Measurements from ENCODE around the gene CRB3.
"Not testable (repeated sequence)": the region's sequence is repeated elsewhere in the genome, so short reads cannot be mapped to it uniquely, and the experiment has no call there.

Gene CRB3

GRCh38 chr19:6464070-6464873 lies at the start of gene CRB3:
Gene CRB3 (plus strand): TSS chr19:6464271. CDS start chr19:6464702, 431 bp downstream.
- in situ Hi-C loops (cut with MboI; ENCODE audit: low pct_unique_long_range_greater_than_20kb, low sequenced_read_pairs), result no loop called here
- DNase-seq, result no peak

- in situ Hi-C loops (cut with MboI; ENCODE audit: low pct_unique_long_range_greater_than_20kb, low sequenced_read_pairs), result no loop called here
- DNase-seq, result no peak
These were observed 49.1 kb upstream of the CRB3 start for GRCh38 chr19:6414793-6415590.

GRCh38 chr19:6415591-6416190 lies 48.4 kb upstream of the CRB3 start:
- no peak for DNase-seq
- in situ Hi-C loops (cut with MboI; ENCODE audit: low pct_unique_long_range_greater_than_20kb, low sequenced_read_pairs), result no loop called here

GRCh38 chr19:6416658-6417405 lies 47.2 kb upstream of the CRB3 start:
- in situ Hi-C loops (cut with MboI; ENCODE audit: low pct_unique_long_range_greater_than_20kb, low sequenced_read_pairs), result no loop called here
- DNase-seq, result no peak

GRCh38 chr19:6417713-6418561 lies 46.1 kb upstream of the CRB3 start:
- in situ Hi-C loops (cut with MboI; ENCODE audit: low pct_unique_long_range_greater_than_20kb, low sequenced_read_pairs), result no loop called here
- no peak for DNase-seq

- in situ Hi-C loops (cut with MboI; ENCODE audit: low pct_unique_long_range_greater_than_20kb, low sequenced_read_pairs), result no loop called here
- DNase-seq, result no peak
These were observed 45.5 kb upstream of the CRB3 start for GRCh38 chr19:6418562-6418932.

GRCh38 chr19:6421075-6422014 lies 42.7 kb upstream of the CRB3 start:
- in situ Hi-C loops (cut with MboI; ENCODE audit: low pct_unique_long_range_greater_than_20kb, low sequenced_read_pairs), result no loop called here
- no peak for DNase-seq

GRCh38 chr19:6423499-6424194 lies 40.4 kb upstream of the CRB3 start:
- DNase-seq, result peak; percentile 49
- in situ Hi-C loops (cut with MboI; ENCODE audit: low pct_unique_long_range_greater_than_20kb, low sequenced_read_pairs), result no loop called here

- in situ Hi-C loops (cut with MboI; ENCODE audit: low pct_unique_long_range_greater_than_20kb, low sequenced_read_pairs), result no loop called here
- DNase-seq, result no peak
These were observed 39.7 kb upstream of the CRB3 start, which contains the start of gene KHSRP for GRCh38 chr19:6424195-6424938. Gene KHSRP (minus strand): TSS chr19:6424811. CDS start chr19:6424701, 110 bp downstream.

- in situ Hi-C loops (cut with MboI; ENCODE audit: low pct_unique_long_range_greater_than_20kb, low sequenced_read_pairs), result no loop called here
- DNase-seq, result peak; percentile 100
These were observed 38.9 kb upstream of the CRB3 start for GRCh38 chr19:6424939-6425731.

GRCh38 chr19:6425732-6426620 lies 38.1 kb upstream of the CRB3 start:
- DNase-seq, result peak; percentile 27
- in situ Hi-C loops (cut with MboI; ENCODE audit: low pct_unique_long_range_greater_than_20kb, low sequenced_read_pairs), result no loop called here

GRCh38 chr19:6427131-6427530 lies 36.9 kb upstream of the CRB3 start:
- DNase-seq, result no peak
- in situ Hi-C loops (cut with MboI; ENCODE audit: low pct_unique_long_range_greater_than_20kb, low sequenced_read_pairs), result no loop called here

- DNase-seq; in situ Hi-C loops (cut with MboI; ENCODE audit: low pct_unique_long_range_greater_than_20kb, low sequenced_read_pairs): not testable (repeated sequence)
These were observed 35.2 kb upstream of the CRB3 start for GRCh38 chr19:6428692-6429418.

Measured in KBM-7 (cell line).